ENCODE data around the gene ITGA11.
A peak's percentile ranks its signal among the peaks of the same experiment; 100 is the strongest.
"Not testable (repeated sequence)": the region's sequence is repeated elsewhere in the genome, so short reads cannot be mapped to it uniquely, and the experiment has no call there.

ITGA11 gene

DNA sequence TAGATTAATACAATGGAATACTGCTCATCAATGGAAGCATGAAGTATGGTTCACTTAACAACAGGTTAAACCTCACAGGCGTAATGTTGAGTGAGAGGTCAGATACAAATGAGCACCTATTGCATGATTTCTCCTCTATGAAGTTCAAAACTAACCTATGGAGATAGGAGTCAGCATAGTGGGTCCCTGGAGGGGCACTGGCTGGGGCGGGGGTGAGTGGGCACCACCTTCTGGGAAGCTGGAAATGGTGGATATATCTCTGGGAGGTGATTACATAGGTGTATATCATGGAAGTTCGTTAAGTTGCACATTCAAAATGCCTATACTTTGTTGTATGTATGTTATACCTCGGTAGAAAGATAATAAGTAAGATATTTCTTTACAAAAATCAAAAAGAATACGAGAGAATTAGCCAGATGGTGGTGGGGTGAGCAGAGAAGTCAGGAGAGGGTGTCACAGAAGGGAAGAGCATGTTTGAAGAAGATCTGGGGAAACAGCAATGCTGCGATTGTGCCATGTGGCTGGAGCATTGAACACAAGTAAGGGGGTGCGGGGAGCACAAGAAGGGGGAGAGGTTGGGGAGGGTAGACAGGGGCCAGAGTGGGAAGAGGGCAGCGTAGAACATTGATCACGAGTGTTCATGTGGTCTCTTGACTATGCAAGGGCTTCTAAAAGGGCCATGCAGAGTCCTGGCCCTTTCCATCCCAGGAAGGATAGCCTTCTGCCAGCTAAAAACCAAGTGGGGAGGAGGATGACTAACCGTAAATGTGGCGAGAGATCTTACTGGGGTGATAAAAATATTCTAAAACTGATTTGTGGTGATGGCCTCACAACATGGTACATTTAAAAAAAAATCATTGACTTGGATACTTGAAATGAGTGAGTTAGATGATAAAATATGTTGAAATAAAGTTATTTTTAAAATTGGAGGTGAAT lies 30.2 kb downstream of the ITGA11 start:
- peaks cover 17% of the 10 kb centered on the region for H3K9me3 Mint-ChIP-seq
- no peak overlapping the region for H3K4me3 Mint-ChIP-seq
- H3K36me3 Mint-ChIP-seq: no peaks in the 10 kb centered on the region
- ATAC-seq: no peak
- no peak overlapping the region for H3K27ac Mint-ChIP-seq
- H3K4me1 Mint-ChIP-seq: no peaks in the 10 kb centered on the region
- H3K27me3 Mint-ChIP-seq: no peaks in the 10 kb centered on the region

DNA sequence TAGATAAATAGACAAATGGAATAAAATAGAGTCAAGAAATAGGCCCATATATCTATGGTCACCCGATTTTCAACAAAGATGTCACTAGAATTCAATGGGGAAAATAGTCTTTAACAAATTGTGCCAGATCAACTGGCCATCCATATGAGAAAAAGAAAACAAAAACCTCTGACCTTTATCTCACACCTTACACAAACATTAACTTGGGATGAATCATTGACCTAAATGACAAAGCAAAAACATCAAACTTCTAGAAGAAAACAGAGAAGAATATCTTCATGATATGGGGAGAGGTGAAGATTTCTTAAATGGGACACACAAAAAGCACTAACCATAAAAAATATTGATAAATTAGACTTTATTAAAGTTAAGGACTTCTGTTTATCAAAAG lies 31.9 kb downstream of the ITGA11 start:
- no peak for ATAC-seq
- Mint-ChIP-seq H3K27ac (no peak overlapping the region), H3K4me1 (no peaks in the 10 kb centered on the region), H3K36me3 (no peaks in the 10 kb centered on the region), H3K4me3 (no peak overlapping the region), H3K27me3 (peaks cover 4% of the 10 kb centered on the region), H3K9me3 (peaks cover 17% of the 10 kb centered on the region)

DNA sequence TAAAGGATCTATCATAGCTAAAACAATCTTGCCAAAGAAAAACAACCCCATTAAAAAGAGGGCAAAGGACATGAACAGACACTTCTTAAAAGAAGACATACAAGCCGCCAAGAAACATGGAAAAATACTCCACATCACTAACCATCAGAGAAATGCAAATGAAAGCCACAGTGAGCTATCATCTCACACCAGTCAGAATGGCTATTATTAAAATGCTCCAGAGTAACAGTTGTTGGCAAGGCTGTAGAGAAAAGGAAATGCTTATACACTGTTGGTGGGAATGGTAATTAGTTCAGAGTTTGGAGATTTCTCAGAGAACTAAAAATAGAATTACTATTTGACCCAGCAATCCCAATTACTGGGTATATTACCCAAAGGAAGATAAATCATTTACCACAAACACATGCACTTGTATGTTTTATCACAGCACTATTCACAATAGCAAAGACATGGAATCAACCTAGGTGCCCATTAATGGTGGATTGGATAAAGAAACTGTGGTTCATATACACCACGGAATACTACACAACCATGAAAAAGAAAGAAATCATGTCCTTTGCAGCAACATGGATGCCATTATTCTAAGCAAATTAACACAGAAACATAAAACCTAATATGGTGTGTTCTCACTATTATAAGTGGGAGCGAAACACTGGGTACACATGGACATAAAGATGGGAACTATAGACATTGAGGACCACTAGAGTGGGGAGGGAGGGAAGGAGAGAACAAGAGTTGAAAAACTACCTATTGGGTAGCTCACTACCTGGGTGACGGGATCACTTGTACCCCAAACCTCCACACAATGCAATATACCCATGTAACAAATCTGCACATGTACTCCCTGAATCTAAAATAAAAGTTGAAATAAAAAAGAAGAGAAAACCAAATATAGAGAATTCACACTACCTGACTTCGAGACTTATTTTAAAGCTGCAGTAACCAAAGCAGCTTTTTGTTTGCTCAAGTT lies 32.6 kb downstream of the ITGA11 start:
- no peaks in the 10 kb centered on the region for H3K4me1 Mint-ChIP-seq
- H3K4me3 Mint-ChIP-seq: no peak overlapping the region
- peaks cover 17% of the 10 kb centered on the region for H3K9me3 Mint-ChIP-seq
- H3K36me3 Mint-ChIP-seq: no peaks in the 10 kb centered on the region
- H3K27me3 Mint-ChIP-seq: peaks cover 10% of the 10 kb centered on the region
- H3K27ac Mint-ChIP-seq: no peak overlapping the region
- no peak for ATAC-seq

DNA sequence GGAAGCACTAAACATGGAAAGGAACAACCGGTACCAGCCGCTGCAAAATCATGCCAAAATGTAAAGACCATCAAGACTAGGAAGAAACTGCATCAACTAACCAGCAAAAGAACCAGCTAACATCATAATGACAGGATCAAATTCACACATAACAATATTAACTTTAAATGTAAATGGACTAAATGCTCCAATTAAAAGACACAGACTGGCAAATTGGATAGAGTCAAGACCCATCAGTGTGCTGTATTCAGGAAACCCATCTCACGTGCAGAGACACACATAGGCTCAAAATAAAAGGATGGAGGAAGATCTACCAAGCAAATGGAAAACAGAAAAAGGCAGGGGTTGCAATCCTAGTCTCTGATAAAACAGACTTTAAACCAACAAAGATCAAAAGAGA lies 34.0 kb downstream of the ITGA11 start:
- Mint-ChIP-seq H3K27me3 (peaks cover 24% of the 10 kb centered on the region), H3K9me3 (peaks cover 13% of the 10 kb centered on the region)
- H3K36me3 Mint-ChIP-seq, ATAC-seq, H3K4me3 Mint-ChIP-seq, H3K4me1 Mint-ChIP-seq, H3K27ac Mint-ChIP-seq: not testable (repeated sequence)

DNA sequence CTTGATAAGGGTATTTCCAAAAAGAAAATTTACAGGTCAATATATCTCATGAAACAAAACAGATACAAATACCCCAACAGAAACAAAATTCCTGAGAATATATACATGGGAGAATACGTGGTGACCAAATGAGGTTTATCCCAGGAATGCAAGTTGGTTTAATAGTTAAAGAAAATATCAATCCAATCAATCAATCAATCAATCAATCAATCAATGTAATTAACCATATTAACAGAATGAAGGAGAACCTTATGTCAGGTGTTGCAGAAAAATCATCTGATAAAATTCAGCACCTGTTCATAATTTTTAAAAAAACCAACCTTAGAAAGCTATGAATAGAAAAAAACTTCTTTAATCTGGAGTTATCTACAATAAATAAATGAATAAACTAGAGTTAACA lies 35.9 kb downstream of the ITGA11 start:
- H3K27me3 Mint-ChIP-seq: peaks cover 43% of the 10 kb centered on the region
- H3K9me3 Mint-ChIP-seq: peaks cover 12% of the 10 kb centered on the region
- no peak for ATAC-seq
- peaks cover 7% of the 10 kb centered on the region for H3K36me3 Mint-ChIP-seq
- H3K4me3 Mint-ChIP-seq: no peak overlapping the region
- no peaks in the 10 kb centered on the region for H3K4me1 Mint-ChIP-seq
- no peak overlapping the region for H3K27ac Mint-ChIP-seq

DNA sequence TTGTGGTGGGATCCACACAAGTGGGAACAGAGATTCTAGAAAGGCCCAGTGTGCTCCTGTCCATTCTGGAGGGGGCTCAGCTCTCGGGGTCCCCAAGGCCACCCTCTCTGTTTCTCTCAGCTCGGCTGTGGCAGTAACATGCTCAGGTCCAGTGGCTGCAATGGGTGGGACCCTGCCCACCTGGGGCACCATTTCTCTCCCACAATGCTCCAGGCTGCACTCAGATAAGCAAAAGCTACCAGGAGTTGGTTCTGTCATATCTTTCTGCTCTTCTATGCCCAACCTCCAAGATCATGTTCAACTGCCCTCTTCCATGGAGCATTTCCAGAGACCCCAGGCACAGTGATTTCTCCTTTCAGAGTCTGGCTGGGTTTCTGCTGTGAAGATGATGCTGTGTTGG lies 40.8 kb downstream of the ITGA11 start:
- Mint-ChIP-seq H3K9me3 (peaks cover 9% of the 10 kb centered on the region), H3K36me3 (peaks cover 7% of the 10 kb centered on the region), H3K27me3 (peaks cover 45% of the 10 kb centered on the region), H3K4me1 (no peaks in the 10 kb centered on the region), H3K4me3 (no peak overlapping the region), H3K27ac (no peak overlapping the region)
- no peak for ATAC-seq

DNA sequence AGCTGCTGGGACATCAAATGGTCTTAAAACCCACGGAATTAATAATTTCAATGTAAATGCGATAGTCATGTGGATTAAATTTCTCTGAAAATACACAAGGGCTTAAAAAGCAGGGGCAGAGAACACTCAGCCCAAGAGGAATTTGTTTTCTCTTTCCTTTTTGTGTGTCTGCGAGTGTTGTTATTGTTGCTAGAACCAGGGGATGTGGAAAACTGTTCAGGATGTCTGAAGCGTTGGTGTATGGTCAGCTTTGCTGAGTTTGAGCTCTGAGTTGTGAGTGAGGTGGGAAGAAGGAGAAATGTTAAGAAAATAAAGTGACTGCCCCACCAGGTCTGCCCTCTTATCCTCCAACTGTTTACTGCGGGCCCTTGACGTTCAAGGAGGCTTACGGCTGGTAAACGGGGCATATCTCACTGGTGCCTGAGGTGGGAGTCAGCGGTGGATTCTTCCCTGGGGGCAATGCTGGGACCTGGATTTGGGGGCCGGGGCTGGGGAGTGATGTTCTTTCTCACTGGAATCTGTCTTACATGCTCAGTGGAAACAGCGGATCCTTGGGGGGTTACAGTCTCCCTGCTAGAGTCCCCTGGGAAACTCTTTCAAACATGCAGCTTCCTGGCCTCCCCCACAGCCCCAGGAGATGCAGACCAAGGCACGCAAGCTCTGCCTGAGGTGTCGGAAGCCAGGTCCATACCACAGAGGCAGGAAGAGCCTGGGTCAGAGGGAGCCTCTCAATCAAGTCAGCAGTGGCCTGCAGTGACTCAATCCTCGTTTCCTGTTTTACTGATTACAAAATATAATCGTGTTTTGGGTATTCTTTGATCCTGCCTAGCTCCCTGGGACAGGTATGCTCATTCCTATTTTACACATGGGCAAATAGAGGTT lies 41.8 kb downstream of the ITGA11 start:
- H3K4me1 Mint-ChIP-seq: no peaks in the 10 kb centered on the region
- H3K27me3 Mint-ChIP-seq: peaks cover 43% of the 10 kb centered on the region
- ATAC-seq: peak; percentile 73
- peaks cover 7% of the 10 kb centered on the region for H3K36me3 Mint-ChIP-seq
- H3K27ac Mint-ChIP-seq: no peak overlapping the region
- peaks cover 9% of the 10 kb centered on the region for H3K9me3 Mint-ChIP-seq
- no peak overlapping the region for H3K4me3 Mint-ChIP-seq

DNA sequence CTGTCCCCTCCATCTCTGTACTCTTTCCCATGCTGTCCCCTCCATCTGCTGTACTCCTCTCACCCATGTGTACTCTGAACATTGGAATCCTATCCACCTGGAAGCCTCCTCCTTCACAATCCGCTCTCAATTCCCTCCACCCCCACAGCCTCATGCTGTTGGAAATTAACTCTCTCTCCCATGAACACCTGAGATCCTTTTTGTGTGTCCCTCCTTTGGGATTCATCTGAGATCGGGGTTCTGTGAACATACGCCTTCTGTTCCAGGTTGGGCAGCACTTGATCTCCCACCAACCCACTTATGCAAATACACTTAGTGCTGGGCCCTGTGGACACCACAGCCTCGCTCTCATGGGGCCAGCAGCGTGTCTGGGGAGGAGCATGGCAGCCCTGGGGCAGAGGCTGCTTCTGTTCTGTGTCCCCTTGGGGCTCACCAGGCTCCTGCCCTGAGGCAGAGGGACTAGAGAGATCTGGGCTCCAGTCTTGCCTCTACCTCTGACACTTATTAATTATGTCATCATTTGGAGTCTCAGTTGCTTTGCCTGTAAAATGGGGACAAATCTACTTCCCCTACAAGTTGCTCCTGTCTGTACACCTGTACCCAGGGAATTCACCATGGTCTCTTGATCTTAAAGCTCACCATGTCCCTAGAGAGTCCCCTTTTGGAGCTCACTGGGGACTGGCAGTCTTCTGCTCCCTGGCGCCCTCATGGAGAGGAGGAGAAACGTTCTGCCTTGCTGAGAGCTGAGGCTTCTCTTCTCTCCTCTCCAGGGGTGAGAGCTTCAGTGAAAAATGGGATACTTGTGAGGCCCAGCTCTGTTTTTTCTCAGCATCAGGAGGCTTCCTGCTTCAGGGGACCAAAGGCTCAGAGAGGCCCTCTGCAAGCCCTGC lies 42.7 kb downstream of the ITGA11 start:
- no peak for ATAC-seq
- Mint-ChIP-seq H3K4me1 (no peaks in the 10 kb centered on the region), H3K4me3 (no peak overlapping the region), H3K27me3 (peaks cover 34% of the 10 kb centered on the region), H3K9me3 (peaks cover 9% of the 10 kb centered on the region), H3K36me3 (peaks cover 7% of the 10 kb centered on the region), H3K27ac (no peak overlapping the region)

DNA sequence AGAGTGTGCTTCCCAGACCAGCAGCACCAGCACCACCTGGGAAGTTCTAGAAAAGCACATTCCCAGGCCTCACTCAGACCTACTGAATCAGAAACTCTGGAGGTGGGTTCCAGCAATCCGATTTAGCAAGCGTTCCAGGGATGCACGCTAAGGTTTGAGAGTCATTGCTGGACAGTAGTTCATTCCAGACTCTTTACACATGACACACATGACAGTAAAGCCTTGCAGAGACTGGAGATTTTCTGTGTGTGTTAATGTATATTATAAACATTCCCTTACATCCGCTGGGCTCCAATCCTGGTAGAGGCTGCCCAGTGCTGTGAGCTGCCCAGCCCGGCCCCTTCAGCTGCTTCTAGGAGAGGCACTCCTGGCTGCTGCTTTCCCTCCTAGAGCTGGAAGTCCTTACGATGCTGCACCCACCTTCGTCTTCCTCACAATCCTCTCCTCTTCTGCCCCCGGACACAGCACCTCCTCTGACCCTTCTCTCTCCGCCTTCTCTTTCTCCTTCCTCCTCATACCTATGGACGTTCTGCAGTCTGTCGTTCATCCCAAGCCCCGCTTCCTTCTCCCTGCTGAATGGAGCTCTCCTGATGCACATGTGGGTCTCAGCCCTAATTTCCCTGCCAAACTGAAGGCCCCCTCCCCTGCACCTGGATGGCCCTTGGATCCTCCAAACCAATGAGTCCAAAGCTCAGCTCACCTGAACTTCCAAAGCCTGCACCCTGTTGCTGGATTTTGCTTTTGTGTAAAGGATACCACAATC lies 44.4 kb downstream of the ITGA11 start:
- H3K4me1 Mint-ChIP-seq: no peaks in the 10 kb centered on the region
- peaks cover 7% of the 10 kb centered on the region for H3K36me3 Mint-ChIP-seq
- H3K27ac Mint-ChIP-seq: no peak overlapping the region
- H3K4me3 Mint-ChIP-seq: no peak overlapping the region
- ATAC-seq: no peak
- H3K27me3 Mint-ChIP-seq: peaks cover 27% of the 10 kb centered on the region
- peaks cover 6% of the 10 kb centered on the region for H3K9me3 Mint-ChIP-seq

DNA sequence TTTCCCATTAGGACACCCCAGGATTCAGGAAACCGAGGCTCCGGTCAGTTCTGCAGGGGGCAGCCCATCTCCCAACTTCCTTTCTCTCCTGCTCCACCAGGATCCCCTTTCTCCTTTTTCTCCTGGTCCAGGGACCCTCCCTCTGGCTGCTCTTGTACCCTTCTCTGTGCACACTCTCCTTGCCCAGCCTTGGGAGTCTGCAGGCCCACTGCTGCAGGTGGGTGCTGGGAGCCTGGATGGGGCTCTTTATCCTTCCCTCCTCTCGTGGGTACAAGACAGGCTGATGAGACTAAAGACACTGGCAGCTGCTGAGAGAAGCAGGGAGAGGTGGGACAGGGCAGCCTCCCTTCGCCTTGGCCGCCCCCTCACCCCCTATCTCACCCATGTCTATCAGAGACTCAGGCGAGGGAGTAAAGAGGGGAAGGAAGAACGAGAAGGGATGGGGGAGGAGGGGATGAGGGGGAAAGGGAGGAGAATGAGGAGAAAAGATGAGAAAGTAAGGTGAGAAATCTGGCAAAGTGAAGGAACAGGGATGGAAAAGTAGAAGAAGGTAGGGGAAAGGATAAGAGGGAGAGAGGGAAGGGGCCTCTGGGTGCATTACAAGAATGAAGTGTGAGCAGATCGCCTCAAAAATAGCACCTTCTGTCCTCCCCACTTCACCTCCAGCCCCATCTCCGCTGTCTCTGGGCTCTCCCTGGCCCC lies 45.2 kb downstream of the ITGA11 start:
- no peak overlapping the region for H3K4me3 Mint-ChIP-seq
- no peaks in the 10 kb centered on the region for H3K9me3 Mint-ChIP-seq
- no peaks in the 10 kb centered on the region for H3K36me3 Mint-ChIP-seq
- H3K27ac Mint-ChIP-seq: no peak overlapping the region
- H3K4me1 Mint-ChIP-seq: no peaks in the 10 kb centered on the region
- H3K27me3 Mint-ChIP-seq: peaks cover 25% of the 10 kb centered on the region
- no peak for ATAC-seq

DNA sequence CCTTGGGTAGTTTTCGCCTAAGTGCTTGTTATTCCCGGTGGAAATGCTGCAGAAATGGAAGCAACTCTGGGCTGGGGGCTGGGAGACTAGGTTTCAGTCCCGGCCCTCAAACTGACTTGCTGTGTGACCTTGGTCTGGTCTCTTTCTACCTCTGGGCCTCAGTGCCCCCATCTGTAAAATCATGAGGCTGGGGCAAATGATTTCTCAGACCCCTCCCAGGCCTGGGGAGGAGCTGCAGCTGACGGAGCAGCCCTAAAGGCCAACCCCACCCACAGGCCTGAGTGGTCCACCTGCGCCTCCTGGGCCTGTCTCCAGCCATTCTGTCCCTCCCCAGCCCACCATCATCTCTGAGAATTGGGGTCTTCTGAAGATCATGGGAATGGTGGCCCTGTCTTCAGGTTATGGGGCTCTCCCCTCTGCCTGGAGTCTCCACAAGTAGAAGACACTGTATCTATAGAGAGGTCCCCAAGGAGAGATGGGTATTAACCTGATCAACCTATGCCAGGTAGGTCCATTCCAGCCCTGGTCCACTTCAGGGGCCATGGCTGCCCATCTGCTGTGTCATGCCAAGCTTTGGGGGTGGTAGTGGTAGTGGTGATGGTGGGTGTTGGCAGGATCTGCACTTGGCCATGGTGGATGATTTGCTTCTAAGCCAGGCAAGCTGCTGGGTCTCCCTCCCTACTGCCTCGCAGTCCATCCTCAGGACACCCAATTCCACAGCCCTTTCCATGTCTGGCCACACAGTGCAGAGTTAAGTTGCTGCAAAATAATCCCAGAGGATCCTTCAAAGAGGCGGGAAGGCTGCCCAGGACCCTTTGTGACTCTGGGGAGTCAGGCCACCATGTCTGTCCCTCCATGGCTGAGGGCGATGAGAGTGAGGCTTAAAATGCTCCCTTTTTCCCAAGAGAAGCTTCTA lies 46.0 kb downstream of the ITGA11 start:
- no peak for ATAC-seq

DNA sequence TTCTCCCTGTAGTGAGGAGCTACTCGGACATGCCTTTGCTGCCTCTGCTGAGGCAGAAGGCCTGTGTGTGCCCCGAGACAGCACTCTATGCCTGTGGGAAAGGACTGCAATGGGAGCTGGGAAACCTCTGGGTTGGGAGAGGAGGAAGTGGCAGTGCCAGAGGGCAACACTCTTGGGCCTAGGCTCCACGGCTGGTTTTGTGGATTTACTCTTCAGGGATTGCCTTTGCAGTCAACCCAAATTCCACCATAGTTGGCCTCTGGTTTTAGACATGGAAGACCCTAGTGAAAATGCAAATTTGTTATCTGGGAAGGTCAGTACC lies 46.8 kb downstream of the ITGA11 start:
- Mint-ChIP-seq H3K36me3 (no peaks in the 10 kb centered on the region), H3K4me1 (no peaks in the 10 kb centered on the region), H3K27me3 (peaks cover 16% of the 10 kb centered on the region), H3K9me3 (no peaks in the 10 kb centered on the region), H3K27ac (no peak overlapping the region), H3K4me3 (no peak overlapping the region)
- no peak for ATAC-seq

More for the DNA sequence above, 46.0 kb downstream of the ITGA11 start:
- peaks cover 17% of the 10 kb centered on the region for H3K27me3 Mint-ChIP-seq
- H3K4me1 Mint-ChIP-seq: no peaks in the 10 kb centered on the region
- H3K4me3 Mint-ChIP-seq: no peak overlapping the region
- no peaks in the 10 kb centered on the region for H3K36me3 Mint-ChIP-seq
- H3K9me3 Mint-ChIP-seq: no peaks in the 10 kb centered on the region
- no peak overlapping the region for H3K27ac Mint-ChIP-seq
